PC-9 (cell line): Measurements from ENCODE around the gene MDM4. TPM values are rescaled to one million over a fixed set of nuclear protein-coding genes. Genes with fewer than 3 reads are reported as not detected.

ENCODE experiments used
- BruUV-seq: library from RNA; stranded (reverse); fragments of 400-500 nt; replicated peaks from 2 replicates; lab custom pipeline; 2021; lab: Mats Ljungman, UMichigan
- CTCF ChIA-PET: fragments of 300-600 bp; sonication (Branson Sonifier 250); formaldehyde crosslinking; loops from one replicate; lab custom pipeline; 2022; ENCODE audit warnings: antibody characterized with exemption; lab: Charles Lee
- POLR2A ChIA-PET: fragments of 300-600 bp; sonication (Branson Sonifier 250); formaldehyde crosslinking; loops from one replicate; lab custom pipeline; 2022; ENCODE audit warnings: antibody characterized with exemption; ENCODE audit not compliant: unreplicated experiment; lab: Charles Lee
- DNase-seq, 2 experiments: peaks; one replicate each; pipeline versions ENCODE4 v3.0.0 to v3.0.0-alpha.2; 2015 to 2022; ENCODE audit warnings: mixed read lengths in 1 of 2
- H2AFZ ChIP-seq: fragments of 200-600 bp; sonication (generic); 2 replicates; pipeline ENCODE4 v1.8.1; 2017; ENCODE audit warnings: antibody characterized with exemption
- H3F3A ChIP-seq: fragments of 200-600 bp; sonication (generic); 2 replicates; pipeline ENCODE4 v1.8.1; 2017; ENCODE audit warnings: antibody characterized with exemption, mild to moderate bottlenecking, low read depth; ENCODE audit not compliant: insufficient read depth
- H3K27ac ChIP-seq: fragments of 200-600 bp; sonication (generic); 2 replicates; pipeline ENCODE4 v1.6.1; 2016; ENCODE audit warnings: mixed run types
- H3K27me3 ChIP-seq: fragments of 200-600 bp; sonication (generic); 2 replicates; pipeline ENCODE4 v1.6.1; 2016; ENCODE audit warnings: low read depth, mixed run types; ENCODE audit not compliant: insufficient read depth
- H3K36me3 ChIP-seq: fragments of 200-600 bp; sonication (generic); 2 replicates; pipeline ENCODE4 v1.6.1; 2016; ENCODE audit warnings: low read depth, mixed run types
- H3K4me1 ChIP-seq: fragments of 200-600 bp; sonication (generic); replicated peaks from 2 replicates; pipeline ENCODE4 v1.6.1; 2016; ENCODE audit warnings: mixed run types; ENCODE audit not compliant: insufficient read depth
- H3K4me2 ChIP-seq: fragments of 200-600 bp; sonication (generic); 2 replicates; pipeline ENCODE4 v1.6.1; 2017; ENCODE audit warnings: mixed run types
- H3K4me3 ChIP-seq: fragments of 200-600 bp; sonication (generic); 2 replicates; pipeline ENCODE4 v1.6.1; 2016; ENCODE audit warnings: mixed run types
- H3K79me2 ChIP-seq: fragments of 200-600 bp; sonication (generic); 2 replicates; pipeline ENCODE4 v1.6.1; 2017; ENCODE audit warnings: low read depth, mixed run types
- H3K9me2 ChIP-seq: fragments of 200-600 bp; sonication (generic); 2 replicates; pipeline ENCODE4 v1.8.1; 2017; ENCODE audit warnings: mild to moderate bottlenecking; ENCODE audit not compliant: insufficient read depth
- H3K9me3 ChIP-seq: fragments of 200-600 bp; sonication (generic); 2 replicates; pipeline ENCODE4 v1.8.1; 2016; ENCODE audit warnings: low read depth; ENCODE audit not compliant: insufficient read depth
- H4K20me1 ChIP-seq: fragments of 200-600 bp; sonication (generic); 2 replicates; pipeline ENCODE4 v1.8.1; 2017; ENCODE audit not compliant: insufficient read depth
- EZH2 ChIP-seq: fragments of 200-600 bp; sonication (generic); IDR thresholded peaks from 2 replicates; pipeline ENCODE4 v1.8.0; 2017; ENCODE audit warnings: antibody characterized with exemption, low read depth
- intact Hi-C: fragments of 100-400 bp; cut with micrococcal nuclease; formaldehyde crosslinking; loops from one replicate; pipeline ENCODE4 v1.10.0; 2022; ENCODE audit not compliant: unreplicated experiment
- total RNA-seq: library from RNA; stranded (reverse); gene quantifications from 2 replicates; pipeline ENCODE4 v1.2.3, GENCODE V29; 2021
- TF ChIP-seq, protein P1 (sequence below): fragments of 200-600 bp; sonication (generic); conservative IDR thresholded peaks from 2 replicates; pipeline ENCODE4 v1.6.1; 2017; ENCODE audit warnings: mixed run types, antibody characterized with exemption, mild to moderate bottlenecking, moderate library complexity

The MDM4 gene
- total RNA-seq, 1 experiment from 2014 or later: 69.2 TPM

DNA sequence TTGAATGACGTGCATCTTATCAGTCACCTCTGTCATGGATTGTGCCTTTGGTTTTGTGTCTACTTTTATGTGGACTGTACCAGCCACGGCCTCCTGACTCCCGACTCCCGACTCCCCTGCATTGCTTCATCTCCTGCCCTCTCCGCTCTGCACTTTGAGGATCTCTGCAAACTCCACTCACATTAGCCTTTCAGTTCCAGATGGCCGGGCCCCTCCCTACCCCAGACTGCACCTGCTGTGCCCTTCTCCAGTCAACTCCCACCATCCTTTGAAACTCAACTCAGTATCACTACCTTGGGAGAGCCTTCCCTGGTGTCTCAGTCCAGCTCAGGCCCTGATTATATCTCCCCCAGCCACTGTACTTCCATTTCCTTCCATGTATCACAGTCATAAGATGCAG, 71.4 kb downstream of the MDM4 start:
- BruUV-seq: no TSS peak
- no peaks in the 10 kb centered on the region for H3K79me2 ChIP-seq
- no peak overlapping the region for H3K4me3 ChIP-seq
- no peak for DNase-seq
- POLR2A ChIA-PET: no interaction called here
- CTCF ChIA-PET: interaction anchor here (1.3 kb wide), 1 partner anchor 176 kb away, joined by 12 read pairs; no protein-coding TSS in a partner anchor
- no peak overlapping the region for H3K4me2 ChIP-seq
- no peak overlapping the region for H2AFZ ChIP-seq
- TF ChIP-seq, protein P1, sequence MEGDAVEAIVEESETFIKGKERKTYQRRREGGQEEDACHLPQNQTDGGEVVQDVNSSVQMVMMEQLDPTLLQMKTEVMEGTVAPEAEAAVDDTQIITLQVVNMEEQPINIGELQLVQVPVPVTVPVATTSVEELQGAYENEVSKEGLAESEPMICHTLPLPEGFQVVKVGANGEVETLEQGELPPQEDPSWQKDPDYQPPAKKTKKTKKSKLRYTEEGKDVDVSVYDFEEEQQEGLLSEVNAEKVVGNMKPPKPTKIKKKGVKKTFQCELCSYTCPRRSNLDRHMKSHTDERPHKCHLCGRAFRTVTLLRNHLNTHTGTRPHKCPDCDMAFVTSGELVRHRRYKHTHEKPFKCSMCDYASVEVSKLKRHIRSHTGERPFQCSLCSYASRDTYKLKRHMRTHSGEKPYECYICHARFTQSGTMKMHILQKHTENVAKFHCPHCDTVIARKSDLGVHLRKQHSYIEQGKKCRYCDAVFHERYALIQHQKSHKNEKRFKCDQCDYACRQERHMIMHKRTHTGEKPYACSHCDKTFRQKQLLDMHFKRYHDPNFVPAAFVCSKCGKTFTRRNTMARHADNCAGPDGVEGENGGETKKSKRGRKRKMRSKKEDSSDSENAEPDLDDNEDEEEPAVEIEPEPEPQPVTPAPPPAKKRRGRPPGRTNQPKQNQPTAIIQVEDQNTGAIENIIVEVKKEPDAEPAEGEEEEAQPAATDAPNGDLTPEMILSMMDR: no peak
- no peak for TF ChIP-seq EZH2
- no peaks in the 10 kb centered on the region for H3K36me3 ChIP-seq
- intact Hi-C loops: loop anchor here (5.0 kb wide), 2 partner anchors 35 to 60 kb away; no protein-coding TSS in a partner anchor
- H4K20me1 ChIP-seq: no peaks in the 10 kb centered on the region; the same call in 1 of the 2 replicates
- peaks cover 21% of the 10 kb centered on the region for H3F3A ChIP-seq
- no peak overlapping the region for H3K27ac ChIP-seq
- H3K4me1 ChIP-seq: peaks cover 36% of the 10 kb centered on the region
- no peaks in the 10 kb centered on the region for H3K27me3 ChIP-seq
- H3K9me2 ChIP-seq: no peaks in the 10 kb centered on the region
- H3K9me3 ChIP-seq: no peaks in the 10 kb centered on the region

DNA sequence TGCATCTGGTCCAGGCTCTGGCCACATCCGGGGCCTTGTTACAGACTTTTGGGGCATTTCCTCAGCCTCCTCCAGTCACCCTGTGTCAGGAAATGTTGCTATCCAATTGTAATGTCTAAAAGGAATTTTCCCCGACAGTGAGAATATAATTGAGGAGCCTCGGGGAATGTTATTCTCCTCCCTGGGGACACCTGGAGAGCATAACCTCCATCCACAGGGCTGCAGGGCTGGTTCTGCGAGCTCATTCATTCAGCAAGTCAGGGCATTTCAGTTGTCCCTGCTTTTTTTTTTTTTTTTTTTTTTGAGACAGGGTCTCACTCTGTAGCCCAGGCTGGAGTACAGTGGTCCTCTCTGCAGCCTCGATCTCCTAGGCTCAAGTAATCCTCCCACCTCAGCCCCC, 72.6 kb downstream of the MDM4 start:
- Histone ChIP-seq H3K79me2 (no peaks in the 10 kb centered on the region), H4K20me1 (no peaks in the 10 kb centered on the region; the same call in 1 of the 2 replicates), H2AFZ (no peak overlapping the region), H3K4me3 (no peak overlapping the region), H3K27ac (no peak overlapping the region), H3K9me3 (no peaks in the 10 kb centered on the region), H3K27me3 (no peaks in the 10 kb centered on the region), H3K36me3 (no peaks in the 10 kb centered on the region), H3F3A (peaks cover 19% of the 10 kb centered on the region), H3K9me2 (no peaks in the 10 kb centered on the region), H3K4me1 (peaks cover 34% of the 10 kb centered on the region), H3K4me2 (peak overlapping the region; percentile 10)
- TF ChIP-seq, protein P1: no peak
- TF ChIP-seq EZH2: no peak
- intact Hi-C loops: loop anchor here (5.0 kb wide), 2 partner anchors 33 to 58 kb away; no protein-coding TSS in a partner anchor
- BruUV-seq: no TSS peak
- POLR2A ChIA-PET: interaction anchor here (0.6 to 0.7 kb wide), 2 partner anchors 211 to 320 kb away, joined by 3 to 4 read pairs; no protein-coding TSS in a partner anchor
- peak; percentile 60 to 73 for DNase-seq
- CTCF ChIA-PET: interaction anchor here (0.6 to 1.3 kb wide), 8 partner anchors 13 to 508 kb away, joined by 3 to 16 read pairs (median 8); partner anchors contain the start of gene MDM4

DNA sequence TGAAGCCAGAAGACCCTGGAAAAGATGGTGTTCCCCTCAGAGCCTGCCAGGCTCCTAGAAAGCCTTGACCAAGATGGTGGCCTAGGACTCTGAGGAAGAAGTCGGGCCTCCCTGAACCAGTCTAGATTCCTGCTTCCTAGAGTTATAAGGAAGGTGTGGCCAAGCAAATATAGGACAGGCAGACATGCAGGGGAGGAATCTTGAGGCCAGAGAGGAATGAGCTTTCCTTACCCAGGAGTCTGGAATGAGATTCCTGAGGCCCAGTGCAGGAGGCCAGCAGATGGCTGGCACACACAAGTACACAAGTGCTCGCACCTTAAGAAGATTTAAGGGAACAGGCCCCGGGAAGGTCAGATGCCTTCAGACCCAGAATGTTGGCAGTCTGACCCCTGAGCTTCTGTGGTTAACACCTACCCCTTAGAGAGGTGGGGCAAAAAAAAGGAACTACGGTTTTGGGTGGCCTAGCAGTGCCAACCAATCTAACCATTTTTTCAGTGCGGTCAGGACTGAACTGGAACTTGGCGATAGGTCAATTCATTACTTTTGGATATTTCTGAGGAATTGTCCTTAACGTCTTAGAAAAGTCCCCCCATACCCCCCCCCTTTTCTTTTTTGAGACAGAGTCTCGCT, 73.3 kb downstream of the MDM4 start:
- H3K36me3 ChIP-seq: no peaks in the 10 kb centered on the region
- no peaks in the 10 kb centered on the region for H3K9me3 ChIP-seq
- H3K4me3 ChIP-seq: no peak overlapping the region
- H3K79me2 ChIP-seq: no peaks in the 10 kb centered on the region
- TF ChIP-seq EZH2: no peak
- TF ChIP-seq, protein P1: no peak
- peak overlapping the region; percentile 10; the same call in 1 of the 2 replicates for H3K4me2 ChIP-seq
- peak in 1 of 2 experiments; percentile 15 for DNase-seq
- ChIA-PET CTCF (interaction anchor here (0.6 to 1.0 kb wide), 2 partner anchors 21 to 73 kb away, joined by 3 to 4 read pairs; partner anchors contain the start of gene MDM4), POLR2A (interaction anchor here (0.6 to 0.7 kb wide), 2 partner anchors 212 to 320 kb away, joined by 3 to 4 read pairs; no protein-coding TSS in a partner anchor)
- H3K9me2 ChIP-seq: no peaks in the 10 kb centered on the region
- H3F3A ChIP-seq: peaks cover 13% of the 10 kb centered on the region
- BruUV-seq: no TSS peak
- no peak overlapping the region for H3K27ac ChIP-seq
- H3K27me3 ChIP-seq: no peaks in the 10 kb centered on the region
- H2AFZ ChIP-seq: no peak overlapping the region
- intact Hi-C loops: loop anchor here (5.0 kb wide), 2 partner anchors 33 to 58 kb away; no protein-coding TSS in a partner anchor
- H4K20me1 ChIP-seq: no peaks in the 10 kb centered on the region; the same call in 1 of the 2 replicates
- peaks cover 32% of the 10 kb centered on the region for H3K4me1 ChIP-seq
